Peyer's patch (tissue), 4 donors: ENCODE measurements around the gene POU2AF2.

Source experiments
- CTCF ChIP-seq, 6 experiments: fragments of 450-650 bp in 4 of 6; fragments of 200-600 bp in 2 of 6; sonication (generic) in 1 of 6; IDR thresholded peaks; one replicate each; pipeline ENCODE4 v1.5.1; 2017 to 2019; ENCODE audit warnings: antibody characterized with exemption in 6 of 6, mild to moderate bottlenecking in 3 of 6, moderate library complexity in 1 of 6
- POLR2A ChIP-seq, 2 donors: fragments of 450-650 bp; IDR thresholded peaks; one replicate each; pipeline ENCODE4 v1.5.1; 2017; ENCODE audit warnings: antibody characterized with exemption in 2 of 2, mild to moderate bottlenecking in 2 of 2, moderate library complexity in 2 of 2

- TF ChIP-seq CTCF (IDR thresholded peaks at IDR 0.05), result no peak
- TF ChIP-seq POLR2A (IDR thresholded peaks at IDR 0.05), result no peak
These were observed 7.6 kb downstream of the POU2AF2 start for GRCh38 chr11:111253131-111253530.
